ENCODE results near the gene PTGIR. TPM values are rescaled to one million over a fixed set of nuclear protein-coding genes. Genes with fewer than 3 reads are reported as not detected.

PTGIR gene
- total RNA-seq, 1 experiment from 2014 or later, result 0.24 TPM

DNA sequence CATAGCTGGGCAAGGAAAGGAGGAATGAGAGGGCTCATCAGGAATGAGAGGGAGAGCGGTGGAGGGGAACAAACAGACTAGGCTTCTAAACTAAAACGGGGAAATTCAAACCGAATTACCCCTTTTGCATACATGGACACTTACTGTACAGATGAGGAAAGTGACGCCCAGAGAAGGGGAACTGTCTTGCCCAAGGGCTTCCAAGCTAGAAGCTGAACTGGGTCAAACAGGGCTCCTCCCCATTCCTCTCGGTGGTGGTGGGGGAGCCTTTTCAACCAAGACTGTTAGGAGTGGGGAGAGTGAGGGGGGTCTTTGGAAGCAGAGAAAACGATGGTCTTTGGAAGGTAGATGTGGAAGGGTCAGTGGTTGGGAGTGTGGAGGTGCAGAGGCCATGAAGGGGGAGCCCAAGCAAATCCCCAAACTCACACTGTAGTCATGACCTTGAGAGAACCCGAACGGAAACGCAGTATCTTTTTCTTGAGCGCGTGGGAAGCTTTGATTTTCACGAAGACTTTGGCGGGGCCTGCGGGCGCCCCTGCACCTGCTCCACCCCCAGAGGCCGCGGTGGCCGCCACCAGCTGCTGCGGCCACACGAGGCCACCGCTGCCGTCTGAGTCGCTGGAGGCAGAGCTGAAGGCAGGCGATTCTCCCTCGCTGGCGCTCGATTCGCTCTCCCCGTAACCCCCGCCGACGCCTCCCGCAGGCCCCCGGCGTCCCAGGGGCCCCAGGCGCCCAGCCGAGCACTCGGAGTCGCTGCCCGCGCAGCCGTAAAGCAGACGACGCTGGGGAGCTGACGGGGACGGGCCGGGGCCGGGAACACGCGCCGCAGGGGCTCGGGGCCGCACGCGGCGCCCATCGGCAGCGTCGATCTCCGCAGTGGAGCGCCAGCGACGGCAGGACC lies 23.4 kb upstream of the PTGIR start (continued):
- TF ChIP-seq AFF4 (CRISPR knock-in tag; IDR thresholded peaks at IDR 0.05; ENCODE audit: borderline replicate concordance) (no peak), E2F5 (CRISPR knock-in tag; IDR thresholded peaks at IDR 0.05) (no peak; the same call in 1 of the 2 replicates), TP53 (CRISPR knock-in tag; IDR thresholded peaks at IDR 0.05) (peak; percentile 42; the same call in 1 of the 2 replicates), FOXK1 (CRISPR knock-in tag; IDR thresholded peaks at IDR 0.05) (0 out of 2 replicates have a peak, but pooled peaks have one; percentile 5), ATF1 (CRISPR knock-in tag; IDR thresholded peaks at IDR 0.05) (no peak), RORB (CRISPR knock-in tag; IDR thresholded peaks at IDR 0.05) (no peak), PREB (CRISPR knock-in tag; IDR thresholded peaks at IDR 0.05; ENCODE audit: borderline replicate concordance) (no peak), GRHL2 (CRISPR knock-in tag; IDR thresholded peaks at IDR 0.05; ENCODE audit: insufficient replicate concordance, severe bottlenecking) (no peak), ZNF416 (CRISPR knock-in tag; IDR thresholded peaks at IDR 0.05) (no peak), NR2C2 (CRISPR knock-in tag; IDR thresholded peaks at IDR 0.05) (0 out of 2 replicates have a peak, but pooled peaks have one; percentile 14), FOXJ3 (CRISPR knock-in tag; IDR thresholded peaks at IDR 0.05; ENCODE audit: borderline replicate concordance) (no peak), ESRRA (CRISPR knock-in tag; IDR thresholded peaks at IDR 0.05; ENCODE audit: borderline replicate concordance) (peak; percentile 67; the same call in 1 of the 2 replicates), TEAD1 (CRISPR knock-in tag; IDR thresholded peaks at IDR 0.05) (no peak)
- TF ChIP-seq, protein P1, sequence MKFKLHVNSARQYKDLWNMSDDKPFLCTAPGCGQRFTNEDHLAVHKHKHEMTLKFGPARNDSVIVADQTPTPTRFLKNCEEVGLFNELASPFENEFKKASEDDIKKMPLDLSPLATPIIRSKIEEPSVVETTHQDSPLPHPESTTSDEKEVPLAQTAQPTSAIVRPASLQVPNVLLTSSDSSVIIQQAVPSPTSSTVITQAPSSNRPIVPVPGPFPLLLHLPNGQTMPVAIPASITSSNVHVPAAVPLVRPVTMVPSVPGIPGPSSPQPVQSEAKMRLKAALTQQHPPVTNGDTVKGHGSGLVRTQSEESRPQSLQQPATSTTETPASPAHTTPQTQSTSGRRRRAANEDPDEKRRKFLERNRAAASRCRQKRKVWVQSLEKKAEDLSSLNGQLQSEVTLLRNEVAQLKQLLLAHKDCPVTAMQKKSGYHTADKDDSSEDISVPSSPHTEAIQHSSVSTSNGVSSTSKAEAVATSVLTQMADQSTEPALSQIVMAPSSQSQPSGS (CRISPR knock-in tag; IDR thresholded peaks at IDR 0.05; ENCODE audit: borderline replicate concordance, low read depth), result no peak
- TF ChIP-seq, protein P2, sequence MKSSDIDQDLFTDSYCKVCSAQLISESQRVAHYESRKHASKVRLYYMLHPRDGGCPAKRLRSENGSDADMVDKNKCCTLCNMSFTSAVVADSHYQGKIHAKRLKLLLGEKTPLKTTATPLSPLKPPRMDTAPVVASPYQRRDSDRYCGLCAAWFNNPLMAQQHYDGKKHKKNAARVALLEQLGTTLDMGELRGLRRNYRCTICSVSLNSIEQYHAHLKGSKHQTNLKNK (CRISPR knock-in tag; IDR thresholded peaks at IDR 0.05), result no peak
- TF ChIP-seq, protein P3, sequence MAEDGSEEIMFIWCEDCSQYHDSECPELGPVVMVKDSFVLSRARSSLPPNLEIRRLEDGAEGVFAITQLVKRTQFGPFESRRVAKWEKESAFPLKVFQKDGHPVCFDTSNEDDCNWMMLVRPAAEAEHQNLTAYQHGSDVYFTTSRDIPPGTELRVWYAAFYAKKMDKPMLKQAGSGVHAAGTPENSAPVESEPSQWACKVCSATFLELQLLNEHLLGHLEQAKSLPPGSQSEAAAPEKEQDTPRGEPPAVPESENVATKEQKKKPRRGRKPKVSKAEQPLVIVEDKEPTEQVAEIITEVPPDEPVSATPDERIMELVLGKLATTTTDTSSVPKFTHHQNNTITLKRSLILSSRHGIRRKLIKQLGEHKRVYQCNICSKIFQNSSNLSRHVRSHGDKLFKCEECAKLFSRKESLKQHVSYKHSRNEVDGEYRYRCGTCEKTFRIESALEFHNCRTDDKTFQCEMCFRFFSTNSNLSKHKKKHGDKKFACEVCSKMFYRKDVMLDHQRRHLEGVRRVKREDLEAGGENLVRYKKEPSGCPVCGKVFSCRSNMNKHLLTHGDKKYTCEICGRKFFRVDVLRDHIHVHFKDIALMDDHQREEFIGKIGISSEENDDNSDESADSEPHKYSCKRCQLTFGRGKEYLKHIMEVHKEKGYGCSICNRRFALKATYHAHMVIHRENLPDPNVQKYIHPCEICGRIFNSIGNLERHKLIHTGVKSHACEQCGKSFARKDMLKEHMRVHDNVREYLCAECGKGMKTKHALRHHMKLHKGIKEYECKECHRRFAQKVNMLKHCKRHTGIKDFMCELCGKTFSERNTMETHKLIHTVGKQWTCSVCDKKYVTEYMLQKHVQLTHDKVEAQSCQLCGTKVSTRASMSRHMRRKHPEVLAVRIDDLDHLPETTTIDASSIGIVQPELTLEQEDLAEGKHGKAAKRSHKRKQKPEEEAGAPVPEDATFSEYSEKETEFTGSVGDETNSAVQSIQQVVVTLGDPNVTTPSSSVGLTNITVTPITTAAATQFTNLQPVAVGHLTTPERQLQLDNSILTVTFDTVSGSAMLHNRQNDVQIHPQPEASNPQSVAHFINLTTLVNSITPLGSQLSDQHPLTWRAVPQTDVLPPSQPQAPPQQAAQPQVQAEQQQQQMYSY (CRISPR knock-in tag; IDR thresholded peaks at IDR 0.05), result no peak
- TF ChIP-seq, protein P4, sequence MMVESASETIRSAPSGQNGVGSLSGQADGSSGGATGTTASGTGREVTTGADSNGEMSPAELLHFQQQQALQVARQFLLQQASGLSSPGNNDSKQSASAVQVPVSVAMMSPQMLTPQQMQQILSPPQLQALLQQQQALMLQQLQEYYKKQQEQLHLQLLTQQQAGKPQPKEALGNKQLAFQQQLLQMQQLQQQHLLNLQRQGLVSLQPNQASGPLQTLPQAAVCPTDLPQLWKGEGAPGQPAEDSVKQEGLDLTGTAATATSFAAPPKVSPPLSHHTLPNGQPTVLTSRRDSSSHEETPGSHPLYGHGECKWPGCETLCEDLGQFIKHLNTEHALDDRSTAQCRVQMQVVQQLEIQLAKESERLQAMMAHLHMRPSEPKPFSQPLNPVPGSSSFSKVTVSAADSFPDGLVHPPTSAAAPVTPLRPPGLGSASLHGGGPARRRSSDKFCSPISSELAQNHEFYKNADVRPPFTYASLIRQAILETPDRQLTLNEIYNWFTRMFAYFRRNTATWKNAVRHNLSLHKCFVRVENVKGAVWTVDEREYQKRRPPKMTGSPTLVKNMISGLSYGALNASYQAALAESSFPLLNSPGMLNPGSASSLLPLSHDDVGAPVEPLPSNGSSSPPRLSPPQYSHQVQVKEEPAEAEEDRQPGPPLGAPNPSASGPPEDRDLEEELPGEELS (CRISPR knock-in tag; IDR thresholded peaks at IDR 0.05), result 0 out of 2 replicates have a peak, but pooled peaks have one; percentile 57
